H4 (cell line): ENCODE data around the gene IFNE. TPM values are rescaled to one million over a fixed set of nuclear protein-coding genes. Genes with fewer than 3 reads are reported as not detected.

Experiments
- DNase-seq: peaks from one replicate; pipeline ENCODE4 v3.0.0-alpha.2; 2015; ENCODE audit warnings: low spot score
- total RNA-seq: library from RNA; depleted of rRNA; stranded (reverse); fragments of >200 nt; shearing (Covaris generic); gene quantifications from 2 replicates; pipeline ENCODE4 v1.2.3, GENCODE V29; 2014; rRNA removed

IFNE gene, protein sequence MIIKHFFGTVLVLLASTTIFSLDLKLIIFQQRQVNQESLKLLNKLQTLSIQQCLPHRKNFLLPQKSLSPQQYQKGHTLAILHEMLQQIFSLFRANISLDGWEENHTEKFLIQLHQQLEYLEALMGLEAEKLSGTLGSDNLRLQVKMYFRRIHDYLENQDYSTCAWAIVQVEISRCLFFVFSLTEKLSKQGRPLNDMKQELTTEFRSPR
- total RNA-seq, result not detected in 2 replicates

DNA sequence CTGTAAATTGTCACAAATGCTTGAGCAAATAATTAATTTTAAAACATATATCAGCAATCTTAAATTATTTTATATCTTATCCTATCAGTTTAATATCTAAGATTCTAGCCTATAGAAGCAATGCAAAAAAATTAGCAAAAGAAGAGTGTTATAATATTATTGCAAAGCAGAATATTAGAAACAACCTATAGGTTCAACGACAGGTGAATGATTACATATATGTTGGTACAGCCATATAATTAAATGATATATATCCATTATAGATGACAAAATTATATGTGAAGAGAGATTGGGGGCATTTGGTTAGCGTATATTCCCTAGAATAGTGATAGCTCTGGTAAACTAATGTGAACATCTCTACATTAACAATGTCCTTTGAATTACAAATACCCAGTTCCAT lies at the start of gene IFNE:
Gene IFNE, minus strand, starts transcription at position 101 of the 400 bp plus-strand sequence. CDS start 619 bp downstream, outside the sequence.
- no peak for DNase-seq

DNA sequence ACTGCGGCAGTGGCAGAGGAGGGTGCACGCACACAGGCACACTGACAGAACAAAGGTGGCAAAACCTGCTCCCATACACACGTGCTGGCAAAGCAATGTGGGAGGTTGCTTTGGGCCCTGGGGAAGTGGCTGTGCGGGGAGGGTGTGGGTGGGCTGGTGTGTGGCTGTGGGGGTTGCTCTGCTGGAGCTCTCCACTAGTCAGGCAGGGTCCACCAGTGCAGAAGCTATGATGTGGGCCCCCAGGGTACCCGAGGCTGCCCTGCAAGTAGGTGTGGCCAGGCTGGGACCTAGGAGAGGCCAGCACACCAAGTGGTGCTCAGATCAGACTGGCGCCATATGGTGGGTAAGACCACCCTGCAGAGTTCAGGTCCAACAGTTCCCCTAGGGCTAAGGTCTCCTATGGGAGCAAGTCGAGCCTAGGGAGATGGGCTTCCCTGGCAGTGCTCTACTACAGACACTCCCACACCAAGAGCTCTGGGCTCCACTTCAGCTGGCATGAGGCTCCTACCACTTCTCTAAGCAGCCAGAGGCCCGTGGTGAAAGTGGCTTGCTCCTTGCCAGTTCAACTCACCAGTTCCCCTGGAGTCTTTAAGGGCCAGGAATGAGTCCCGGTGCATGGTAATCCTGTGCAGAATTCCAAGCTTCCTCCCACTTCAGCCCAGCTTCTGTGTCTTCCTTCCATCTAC lies 46.2 kb upstream of the IFNE start:
- DNase-seq, result no peak

DNA sequence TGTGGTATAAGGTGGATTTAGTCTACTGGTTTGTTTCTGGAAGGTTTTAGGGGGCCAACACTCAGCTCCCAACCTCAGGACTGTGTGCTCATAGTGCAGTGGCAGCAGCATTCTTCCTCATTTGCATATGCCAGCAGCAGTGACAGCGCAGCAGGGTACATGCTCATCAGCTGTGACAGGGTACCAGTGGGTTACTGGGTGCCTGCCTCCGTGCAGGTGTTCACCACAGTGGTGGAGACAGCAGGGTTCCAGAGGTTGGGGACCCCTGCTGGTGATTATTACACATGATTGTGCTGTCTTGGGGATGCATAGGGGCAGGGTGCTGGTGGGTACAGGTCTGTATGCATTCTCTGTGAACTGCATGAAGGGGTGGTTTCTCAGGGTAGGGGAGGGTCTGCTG lies 45.5 kb upstream of the IFNE start:
- no peak for DNase-seq

DNA sequence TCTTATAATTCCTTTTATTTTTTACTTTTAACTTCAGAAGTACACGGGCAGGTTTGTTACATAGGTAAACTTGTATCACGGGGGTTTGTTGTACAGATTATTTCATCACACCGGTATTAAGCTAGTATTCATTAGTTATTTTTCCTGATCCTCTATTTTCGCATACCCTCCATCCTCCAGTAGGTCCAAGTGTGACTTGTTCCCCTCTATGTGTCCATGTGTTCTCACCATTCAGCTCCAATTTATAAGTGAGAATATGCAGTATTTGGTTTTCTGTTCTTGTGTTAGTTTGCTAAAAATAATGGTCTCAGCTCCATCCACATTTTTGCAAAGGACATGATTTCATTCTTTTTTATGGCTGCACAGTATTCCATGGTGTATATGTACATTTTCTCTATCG lies 43.1 kb upstream of the IFNE start:
- no peak for DNase-seq

DNA sequence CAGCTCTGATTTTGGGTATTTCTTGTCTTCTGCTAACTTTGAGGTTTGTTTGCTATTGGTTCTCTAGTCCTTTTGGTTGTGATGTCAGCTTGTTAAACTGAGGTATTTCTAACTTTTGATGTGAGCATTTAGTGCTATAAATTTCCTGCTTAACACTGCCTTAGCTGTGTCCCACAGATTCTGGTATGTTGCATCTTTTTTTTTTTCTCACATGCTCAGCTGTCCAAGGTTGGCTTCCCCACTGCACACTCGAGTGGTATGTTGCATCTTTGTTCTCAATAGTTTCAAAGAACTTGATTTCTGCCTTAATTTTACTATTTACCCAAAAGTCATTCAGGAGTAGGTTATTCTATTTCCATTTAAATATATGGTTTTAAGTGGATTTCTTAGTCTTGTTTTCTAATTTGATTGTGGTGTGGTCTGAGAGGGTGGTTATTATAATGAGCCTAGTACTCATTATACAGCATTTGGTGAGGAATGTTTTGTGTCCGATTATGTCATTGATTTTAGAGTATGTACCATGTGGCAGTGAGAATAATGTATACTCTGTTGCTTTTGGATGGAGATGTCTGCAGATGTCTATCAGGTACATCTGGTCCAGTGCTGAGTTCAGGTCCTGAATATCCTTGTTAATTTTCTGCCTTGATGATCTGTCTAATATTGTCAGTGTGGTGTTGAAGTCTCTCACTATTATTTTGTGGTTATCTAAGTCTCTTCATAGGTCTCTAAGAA lies 42.2 kb upstream of the IFNE start:
- DNase-seq, result no peak

DNA sequence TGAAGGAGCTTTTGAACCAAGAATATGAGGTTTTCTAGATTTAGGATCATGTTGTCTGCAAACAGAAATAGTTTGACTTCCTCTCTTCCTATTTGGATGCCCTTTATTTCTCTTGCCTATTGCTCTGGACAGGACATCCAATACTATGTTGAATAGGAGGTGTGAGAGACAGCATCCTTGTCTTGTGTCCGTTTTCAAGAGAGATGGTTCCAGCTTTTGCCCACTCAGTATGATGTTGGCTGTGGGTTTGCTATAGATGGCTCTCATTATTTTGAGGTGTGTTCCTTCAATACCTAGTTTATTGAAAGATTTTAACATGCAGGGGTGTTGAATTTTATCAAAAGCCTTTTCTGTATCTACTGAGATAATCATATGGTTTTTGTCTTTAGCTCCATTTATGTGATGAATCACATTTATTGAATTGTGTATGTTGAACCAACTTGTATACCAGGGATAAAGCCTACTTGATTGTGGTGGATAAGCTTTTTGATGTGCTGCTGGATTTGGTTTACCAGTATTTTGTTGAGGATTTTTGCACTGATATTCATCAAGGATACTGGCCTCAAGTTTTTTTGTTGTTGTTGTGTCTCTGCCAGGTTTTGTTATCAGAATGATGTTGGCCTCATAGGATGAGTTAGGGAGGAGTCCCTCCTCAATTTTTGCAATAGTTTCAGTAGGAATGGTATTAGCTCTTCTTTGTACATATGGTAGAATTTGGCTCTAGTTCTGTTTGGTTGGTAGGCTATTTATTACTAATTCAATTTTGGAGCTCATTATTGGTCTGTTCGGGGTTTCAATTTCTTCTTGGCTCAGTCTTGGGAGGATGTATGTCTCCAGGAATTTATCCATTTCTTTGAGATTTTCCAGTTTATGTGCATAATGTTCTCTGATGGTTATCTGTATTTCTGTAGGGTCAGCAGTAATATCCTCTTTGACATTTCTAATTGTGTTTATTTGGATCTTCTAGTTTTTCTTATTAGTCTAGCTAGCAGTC lies 41.2 kb upstream of the IFNE start:
- no peak for DNase-seq

DNA sequence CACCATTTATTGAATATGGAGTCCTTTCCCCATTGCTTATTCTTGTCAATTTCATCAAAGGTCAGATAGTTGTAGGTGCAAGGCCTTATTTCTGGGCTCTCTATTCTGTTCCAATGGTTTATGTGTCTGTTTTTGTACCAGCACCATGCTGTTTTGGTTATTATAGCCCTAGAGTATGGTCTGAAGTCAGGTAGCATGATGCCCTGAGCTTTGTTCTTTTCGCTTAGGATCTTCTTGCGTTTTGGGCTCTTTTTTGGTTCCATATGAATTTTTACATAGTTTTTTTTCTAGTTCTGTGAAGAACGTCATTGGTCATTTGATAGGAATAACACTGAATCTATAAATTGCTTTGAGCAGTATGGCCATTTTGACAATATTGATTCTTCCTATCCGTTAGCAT lies 40.2 kb upstream of the IFNE start:
- DNase-seq, result no peak

DNA sequence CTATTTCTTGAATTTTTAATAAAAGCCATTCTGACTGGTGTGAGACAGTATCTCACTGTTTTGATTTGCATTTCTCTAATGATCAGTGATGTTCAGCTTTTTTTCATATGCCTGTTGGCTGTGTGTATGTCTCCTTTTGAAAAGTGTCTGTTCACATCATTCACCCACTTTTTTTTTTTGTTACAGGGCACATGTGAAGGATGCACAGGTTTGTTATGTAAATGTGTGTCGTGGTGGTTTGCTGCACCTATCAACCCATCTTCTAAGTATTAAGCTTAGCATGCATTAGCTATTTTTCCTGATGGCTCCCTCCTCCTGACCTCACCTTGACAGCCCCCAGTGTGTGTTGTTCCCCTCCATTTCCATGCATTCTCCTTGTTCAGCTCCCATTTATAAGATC lies 39.3 kb upstream of the IFNE start:
- DNase-seq, result no peak

DNA sequence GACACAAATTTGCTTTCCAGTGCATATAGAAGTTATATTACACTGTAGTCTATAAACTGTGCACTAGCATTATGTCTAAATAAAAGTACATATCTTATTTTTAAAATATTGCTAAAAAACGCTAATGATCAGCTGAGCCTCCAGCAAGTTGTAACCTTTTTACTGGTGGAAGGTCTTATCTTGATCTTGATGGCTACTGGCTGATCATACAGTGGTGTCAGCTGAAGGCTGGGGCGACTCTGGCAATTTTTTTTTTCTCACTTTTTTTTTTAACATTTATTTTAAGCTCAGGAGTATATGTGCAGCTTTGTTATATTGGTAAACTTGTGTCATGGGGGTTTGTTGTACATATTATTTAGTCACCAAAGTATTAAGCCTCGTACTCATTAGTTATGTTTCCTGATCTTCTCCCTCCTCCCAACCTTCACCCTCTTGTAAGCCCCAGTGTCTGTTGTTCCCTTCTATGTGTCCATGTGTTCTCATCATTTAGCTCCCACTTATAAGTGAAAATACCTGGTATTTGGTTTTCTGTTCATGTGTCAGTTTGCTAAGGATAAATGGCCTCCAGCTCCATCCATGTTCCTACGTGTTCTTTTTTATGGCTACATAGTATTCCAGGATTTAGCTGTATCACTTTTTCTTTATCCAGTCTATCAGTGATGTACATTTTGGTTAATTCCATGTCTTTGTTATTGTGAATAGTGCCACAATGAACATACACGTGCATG lies 38.6 kb upstream of the IFNE start:
- DNase-seq, result no peak

DNA sequence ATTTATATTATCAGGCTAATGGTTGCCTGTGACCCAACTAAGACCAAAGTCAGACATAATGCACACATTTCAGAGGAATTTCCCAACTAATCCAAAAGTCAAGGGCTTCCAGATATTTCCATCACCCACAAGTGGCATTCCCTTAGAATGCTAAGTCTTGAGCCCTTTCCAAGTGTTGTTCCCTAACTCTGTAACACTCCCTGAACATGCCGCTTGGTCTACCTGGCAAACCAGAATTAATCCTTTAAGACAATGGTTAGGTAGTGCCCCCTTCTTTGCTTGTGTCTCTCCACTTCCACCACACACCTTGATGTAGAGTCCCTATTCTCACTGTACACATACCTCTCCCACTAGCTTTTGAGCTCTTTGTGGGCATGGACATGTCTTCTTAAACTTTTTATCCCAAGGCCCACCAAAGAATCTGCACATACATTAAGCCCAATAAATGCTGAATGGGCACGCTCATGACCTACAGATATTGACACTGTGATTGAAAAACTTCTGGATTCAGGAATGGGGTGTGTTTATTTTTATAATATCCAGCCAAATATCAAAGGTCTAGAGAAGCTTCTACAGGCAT lies 37.8 kb upstream of the IFNE start:
- DNase-seq, result no peak

DNA sequence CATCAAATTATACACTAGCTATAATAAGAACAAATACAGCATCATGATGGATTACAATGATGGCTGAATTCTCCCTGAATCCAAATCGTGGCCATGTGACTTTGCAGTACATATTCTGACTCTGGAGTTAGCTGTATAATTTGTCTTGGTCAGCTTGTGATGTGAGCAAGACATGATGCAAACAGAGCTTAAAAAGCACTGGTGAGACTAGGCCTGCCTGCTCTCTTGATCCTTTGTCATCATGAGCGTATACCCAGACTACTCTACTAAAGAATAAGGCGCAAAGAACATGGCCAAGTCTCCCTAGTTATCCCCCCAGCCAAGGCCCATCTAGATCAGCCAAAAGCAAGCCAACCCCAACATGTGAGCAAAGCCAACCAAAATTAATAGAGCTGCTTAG lies 34.7 kb upstream of the IFNE start:
- no peak for DNase-seq

DNA sequence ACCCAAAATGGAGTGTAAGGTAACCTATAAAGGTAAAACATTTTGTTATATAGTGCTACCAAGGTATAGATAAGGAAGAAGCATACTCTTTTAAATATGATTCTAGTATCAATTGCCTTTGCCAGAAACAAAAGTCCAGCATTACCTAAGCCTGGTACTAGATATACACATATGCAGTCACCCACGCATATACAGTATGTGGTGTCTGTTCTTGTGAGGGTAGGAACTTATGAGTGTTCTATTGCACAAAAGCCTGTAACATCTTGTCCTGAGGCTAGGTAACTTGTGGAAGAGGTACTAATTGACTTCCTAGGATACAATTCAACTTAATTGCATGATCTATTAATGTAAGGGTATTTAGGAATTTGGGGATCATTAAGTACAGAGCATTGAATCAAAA lies 31.3 kb upstream of the IFNE start:
- no peak for DNase-seq

DNA sequence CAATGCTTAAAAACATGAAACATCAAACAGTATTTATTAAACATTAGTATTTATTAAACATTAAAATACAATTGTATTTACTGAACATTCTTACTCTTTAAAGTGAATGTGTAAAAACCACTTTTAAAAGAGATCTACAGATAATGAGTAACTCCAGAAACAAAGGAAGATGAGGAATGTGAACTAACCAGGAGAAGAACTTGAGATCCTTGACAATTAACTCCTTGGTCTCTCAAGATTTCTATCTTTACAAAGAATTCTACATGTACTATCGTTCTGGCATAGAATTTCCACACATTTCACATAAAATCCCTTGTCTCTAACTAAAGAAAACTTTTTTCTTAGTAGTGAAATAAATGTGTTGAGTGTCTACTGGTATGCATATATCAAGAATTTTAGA lies 28.7 kb upstream of the IFNE start:
- DNase-seq, result no peak

DNA sequence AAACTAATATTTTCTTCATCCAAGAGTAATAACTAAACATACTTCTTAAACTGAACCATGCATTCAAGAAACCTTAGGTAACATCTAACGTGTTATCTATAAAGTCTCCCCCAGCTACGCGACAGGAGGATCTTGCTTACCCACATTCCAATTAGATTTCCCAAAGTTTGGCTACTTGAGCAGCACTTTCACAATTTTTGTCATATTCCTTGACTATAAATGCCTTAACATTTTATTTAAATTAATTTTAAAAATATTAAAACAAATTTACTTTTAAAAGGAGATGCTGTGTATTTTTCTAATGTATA lies 25.3 kb upstream of the IFNE start:
- DNase-seq, result no peak

DNA sequence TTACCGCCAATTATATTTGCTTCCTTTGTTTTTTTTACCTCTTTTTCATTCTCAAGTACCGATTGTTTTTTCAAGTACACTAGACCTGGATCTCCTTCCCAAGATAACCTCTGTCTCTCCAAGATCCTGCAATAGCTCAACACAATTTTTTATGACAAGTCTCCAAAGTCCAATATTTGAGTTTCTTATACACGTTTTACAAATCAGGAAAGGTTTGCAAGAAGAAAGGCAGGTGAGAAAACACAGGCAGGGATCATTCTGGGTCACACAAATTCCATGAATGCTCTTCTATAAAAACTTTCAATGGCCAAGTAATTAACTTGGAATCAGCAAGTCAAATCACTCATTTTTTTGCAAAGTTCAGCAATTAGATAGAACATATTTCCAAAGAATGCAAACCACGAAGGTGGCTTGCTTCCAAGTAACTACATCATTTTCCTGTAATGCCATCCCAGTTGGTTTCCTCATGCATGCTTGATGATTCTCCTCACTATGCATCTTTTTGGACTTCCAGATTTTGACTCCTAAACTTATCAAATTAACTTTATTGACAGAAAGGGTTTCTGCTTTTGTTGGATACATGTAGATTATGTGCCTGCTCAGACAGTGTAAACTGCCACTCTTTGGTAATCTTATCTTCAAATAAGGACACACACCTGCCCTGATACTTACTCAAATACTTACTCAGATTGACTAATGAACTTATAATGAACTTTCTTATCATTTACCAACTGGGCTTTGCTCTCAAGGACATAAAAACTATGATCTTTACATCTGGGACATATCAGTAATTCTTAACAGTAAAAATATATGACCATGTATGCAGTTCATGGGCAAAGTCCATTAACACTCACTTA lies 24.7 kb upstream of the IFNE start:
- DNase-seq, result no peak

DNA sequence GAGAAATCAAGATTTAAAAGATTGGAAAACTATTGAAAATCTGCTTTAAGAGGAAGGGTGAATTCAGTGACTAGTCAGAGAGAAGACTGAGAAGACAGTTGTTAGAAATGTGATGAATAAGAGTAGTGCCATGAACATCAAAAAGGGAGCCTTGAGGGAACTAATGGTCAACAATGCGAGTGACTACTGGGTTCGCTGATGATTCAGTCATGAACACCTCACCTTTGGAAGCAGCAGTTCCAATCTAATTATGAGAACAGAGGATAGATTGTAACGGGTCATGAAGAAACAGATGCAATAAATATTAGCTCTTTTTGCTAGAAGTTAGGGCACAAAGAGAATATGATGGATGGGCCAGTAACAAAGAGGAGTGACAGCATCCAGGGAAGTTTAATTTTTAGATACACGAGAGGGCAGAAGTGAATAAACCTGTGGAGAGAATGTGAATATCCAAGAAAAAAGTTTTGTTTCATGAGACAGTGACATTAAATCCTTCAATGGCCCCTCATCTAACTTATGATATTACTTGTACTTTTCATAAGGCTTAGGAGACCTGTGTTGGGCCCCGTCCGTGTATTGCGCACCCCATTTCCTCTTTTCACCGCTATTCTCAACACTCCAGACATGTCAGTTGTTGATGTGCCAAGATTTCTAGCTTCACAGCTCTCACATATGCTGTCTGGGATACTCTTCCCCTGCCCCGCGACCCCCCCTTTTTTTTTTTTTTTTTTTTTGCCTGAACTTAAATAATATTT lies 23.5 kb upstream of the IFNE start:
- DNase-seq, result no peak

DNA sequence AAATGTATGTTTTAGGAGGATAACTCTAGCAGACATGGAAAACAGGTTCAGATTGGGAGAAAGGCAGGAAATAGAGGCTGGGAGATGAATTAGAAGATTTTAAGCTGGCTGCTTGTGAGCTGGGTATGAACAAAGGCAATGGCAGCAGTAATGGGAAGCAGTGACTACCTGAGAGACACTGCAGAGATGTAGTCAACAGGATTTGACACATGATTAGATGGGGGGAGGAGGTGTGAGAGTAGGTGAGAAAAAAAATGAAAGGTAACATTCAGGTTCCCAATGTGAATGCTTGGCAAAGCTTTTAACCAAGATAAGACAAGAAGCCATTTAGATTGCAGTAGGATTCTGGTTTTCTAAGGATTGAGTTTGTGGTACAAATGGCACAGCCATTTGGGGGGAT lies 22.8 kb upstream of the IFNE start:
- DNase-seq, result no peak

DNA sequence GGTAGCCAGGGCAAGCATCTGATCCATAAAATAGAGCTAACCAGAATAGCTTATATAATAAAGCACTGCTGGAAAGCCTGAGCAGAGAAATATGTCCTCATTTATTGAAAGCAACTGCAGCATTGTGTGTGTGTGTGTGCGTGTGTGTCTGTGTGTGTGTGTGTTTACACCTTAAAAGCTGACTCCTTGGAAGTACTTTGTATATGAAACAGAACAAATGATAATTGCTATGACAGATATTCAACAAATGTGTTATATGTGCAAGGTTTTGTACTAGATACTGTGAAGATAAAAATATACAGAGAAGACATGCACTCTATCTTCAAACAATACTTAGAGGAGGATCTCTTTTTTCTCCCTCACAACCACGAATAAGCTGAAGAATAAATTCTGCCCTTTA lies 22.0 kb upstream of the IFNE start:
- DNase-seq, result no peak

DNA sequence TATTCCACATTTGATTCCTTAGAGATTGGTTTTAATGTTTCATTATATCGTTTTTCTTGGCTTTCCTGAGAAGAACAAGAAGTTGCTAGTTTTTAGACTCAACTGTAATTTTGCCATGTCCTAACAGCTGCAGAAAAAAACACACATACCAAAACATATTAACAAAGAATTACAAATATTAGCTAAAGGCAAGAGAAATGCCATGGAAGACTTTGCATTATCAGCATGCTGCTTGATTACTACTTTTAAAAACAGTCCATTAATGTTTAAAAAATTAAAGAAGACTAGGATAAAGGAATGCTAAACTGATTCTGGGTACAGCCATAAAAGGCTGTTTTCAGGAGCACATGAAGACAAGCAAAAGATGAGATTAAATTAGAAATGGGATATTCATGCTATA lies 20.5 kb upstream of the IFNE start:
- no peak for DNase-seq
